Stimulated activated CD4-positive, alpha-beta T cell treated with anti-CD3 and anti-CD28 coated beads, Interleukin-12 subunit alpha, Interleukin-12 subunit beta, amount 100 ng/mL, for 24 hours (primary cell): ENCODE results near the gene NLGN1.

ENCODE experiments used
- DNase-seq, 2 experiments: peaks; one replicate each; pipeline ENCODE4 v3.0.0-alpha.2; 2020; ENCODE audit warnings: low read depth in 2 of 2

NLGN1 gene

GRCh38 chr3:173841334-173841733 is 443.8 kb downstream of the NLGN1 start:
- DNase-seq: no peak

DNA sequence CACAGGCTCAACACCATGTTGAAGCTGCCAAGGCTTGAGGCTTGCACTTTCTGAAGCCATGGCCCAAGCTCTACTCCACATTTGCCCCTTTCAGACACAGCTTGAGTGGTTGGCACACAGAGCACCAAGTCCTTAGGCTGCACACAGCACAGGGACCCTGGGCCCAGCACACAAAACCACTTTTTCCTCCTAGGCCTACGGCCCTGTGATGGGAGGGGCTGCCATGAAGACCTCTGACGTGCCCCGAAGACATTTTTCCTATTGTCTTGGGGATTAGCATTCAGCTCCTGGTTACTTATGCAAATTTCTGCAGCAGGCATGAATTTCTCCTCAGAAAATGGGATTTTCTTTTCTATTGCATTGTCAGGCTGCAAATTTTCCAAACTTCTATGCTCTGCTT is 445.5 kb downstream of the NLGN1 start:
- DNase-seq: no peak

- DNase-seq: no peak
Measured at GRCh38 chr3:173846584-173846983, 449.0 kb downstream of the NLGN1 start.

DNA sequence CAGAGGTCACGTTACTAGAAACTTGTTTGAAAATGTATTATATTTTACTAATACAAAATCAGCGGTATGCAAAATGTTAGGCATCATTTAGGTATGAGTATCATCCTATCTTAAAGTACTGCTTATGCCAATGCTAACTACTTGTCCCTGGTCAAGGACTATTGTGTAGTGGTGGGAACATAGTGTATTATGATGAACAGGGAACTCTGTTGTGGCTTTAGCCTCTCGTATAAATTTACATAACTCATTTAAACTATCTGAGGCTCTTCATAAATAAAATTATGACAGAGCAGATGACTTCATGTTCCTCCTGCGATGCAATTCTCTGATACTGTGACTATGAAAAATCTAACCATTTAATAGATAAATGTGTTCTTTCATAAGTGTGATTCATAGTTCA is 451.9 kb downstream of the NLGN1 start:
- DNase-seq: no peak

DNA sequence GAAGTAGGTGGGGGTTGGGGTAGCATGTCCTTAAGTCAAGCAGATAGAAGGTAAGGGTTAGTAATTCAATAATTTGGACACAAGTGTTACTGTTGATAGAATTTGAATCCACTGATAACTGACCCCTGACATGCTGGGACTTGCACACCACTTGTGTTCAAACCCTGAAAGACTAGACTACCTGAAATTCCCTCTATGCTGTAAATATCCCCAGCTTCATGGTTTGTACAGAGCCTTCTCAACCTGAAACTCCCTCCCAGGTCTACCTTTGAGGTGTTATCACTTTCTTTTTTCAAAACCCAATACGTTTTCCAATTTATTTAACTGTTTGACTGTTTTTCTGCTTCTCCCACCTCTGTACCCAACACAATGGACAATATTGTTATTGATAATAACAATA is 459.6 kb downstream of the NLGN1 start:
- no peak for DNase-seq

- no peak for DNase-seq
Measured at GRCh38 chr3:173862701-173863100, 465.2 kb downstream of the NLGN1 start.

DNA sequence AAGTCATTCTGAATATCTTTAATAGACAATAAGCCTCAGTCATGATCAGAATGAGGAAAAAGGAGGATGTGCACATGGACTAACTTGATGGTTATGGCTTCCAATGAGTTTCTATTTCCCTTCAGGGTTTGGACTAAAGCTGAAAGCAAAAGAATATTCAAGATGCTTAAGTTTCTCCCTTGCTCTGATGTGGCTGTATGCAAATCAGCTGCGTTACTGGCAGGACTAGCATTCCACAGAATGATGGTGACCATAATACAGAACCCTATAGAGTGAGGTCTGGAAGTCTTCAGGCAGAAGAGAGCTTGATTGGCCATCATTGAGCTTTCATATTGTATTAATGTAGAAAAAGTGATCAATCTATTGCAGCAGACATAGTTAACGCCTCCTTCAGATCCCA is 466.0 kb downstream of the NLGN1 start:
- no peak for DNase-seq

- no peak for DNase-seq
Measured at GRCh38 chr3:173865900-173866498, 468.5 kb downstream of the NLGN1 start.

DNA sequence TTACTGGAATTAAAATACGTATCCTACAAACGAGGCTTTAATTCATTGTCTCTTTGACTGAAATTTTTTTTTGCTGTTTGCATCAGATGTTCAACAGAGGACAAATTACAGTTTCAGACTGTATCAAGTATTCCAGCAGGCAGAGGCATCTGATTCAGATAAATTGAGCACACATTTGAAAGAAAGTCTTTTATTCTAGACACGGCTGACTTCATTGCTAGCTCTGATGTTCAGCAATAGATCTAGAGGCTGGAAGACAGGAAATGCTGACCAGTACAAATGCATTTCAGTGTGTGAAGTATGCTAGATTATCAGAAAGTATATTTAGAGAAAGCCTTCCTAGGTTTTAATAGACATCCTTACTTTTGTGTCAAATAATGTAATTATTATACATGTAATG is 472.2 kb downstream of the NLGN1 start:
- no peak for DNase-seq

GRCh38 chr3:173870976-173871375 is 473.4 kb downstream of the NLGN1 start:
- no peak for DNase-seq

DNA sequence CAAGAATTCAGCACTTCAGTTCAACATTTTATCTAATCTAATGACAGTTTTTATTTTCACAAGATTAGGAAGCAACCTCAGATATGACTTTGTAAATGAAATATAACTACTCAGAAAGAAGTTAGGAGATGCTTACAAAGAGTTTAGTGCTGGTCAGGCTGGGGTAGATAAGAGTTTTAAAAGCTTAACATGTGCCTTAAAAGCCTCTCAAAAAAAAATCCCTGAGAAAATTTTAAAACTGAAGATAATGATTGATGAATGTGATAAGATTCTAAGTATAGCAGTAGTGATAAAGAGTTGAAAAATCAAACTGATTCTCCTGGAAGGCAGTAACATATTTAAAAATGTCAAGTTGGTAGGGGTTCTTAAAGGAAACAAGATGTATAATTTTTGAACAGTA is 478.2 kb downstream of the NLGN1 start:
- DNase-seq: no peak

DNA sequence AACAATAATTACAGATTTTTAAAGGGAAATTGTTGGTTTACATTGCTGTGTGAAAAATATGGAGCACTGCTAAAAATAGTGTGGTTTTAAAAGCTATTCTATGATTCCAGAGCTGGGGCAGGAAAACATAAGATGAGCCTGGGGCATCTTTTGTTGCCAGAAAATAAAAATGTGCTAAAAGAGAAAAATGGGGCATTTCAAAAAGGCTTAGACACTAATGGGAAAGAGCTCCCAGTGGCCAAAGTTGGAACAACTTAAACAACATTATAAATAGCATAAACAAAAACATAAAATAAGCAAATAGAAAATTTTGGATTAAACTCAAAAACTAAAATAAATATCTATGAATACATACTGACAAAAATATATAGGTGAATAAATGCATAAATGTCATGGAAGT is 478.9 kb downstream of the NLGN1 start:
- DNase-seq: no peak

DNA sequence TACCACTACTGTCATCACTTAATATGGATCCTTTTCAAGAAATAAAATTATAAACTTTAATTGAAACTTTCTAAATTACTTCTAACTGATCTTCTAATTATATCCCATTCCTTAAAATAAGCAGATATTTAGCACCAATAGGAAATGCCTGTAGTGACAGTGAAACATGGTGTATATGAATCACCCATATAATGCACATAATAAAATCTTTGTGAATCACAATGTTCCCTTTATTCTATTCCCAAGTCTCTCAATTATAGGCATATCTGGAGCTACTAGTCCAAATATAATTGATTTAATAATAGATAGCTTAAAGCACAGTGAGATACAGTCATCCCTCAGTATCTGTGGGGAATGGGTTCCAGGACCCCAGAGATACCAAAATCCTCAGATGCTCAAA is 490.3 kb downstream of the NLGN1 start:
- no peak for DNase-seq

- DNase-seq: no peak
Measured at GRCh38 chr3:173889596-173889995, 492.1 kb downstream of the NLGN1 start.

- no peak for DNase-seq
Measured at GRCh38 chr3:173890091-173890490, 492.5 kb downstream of the NLGN1 start.

DNA sequence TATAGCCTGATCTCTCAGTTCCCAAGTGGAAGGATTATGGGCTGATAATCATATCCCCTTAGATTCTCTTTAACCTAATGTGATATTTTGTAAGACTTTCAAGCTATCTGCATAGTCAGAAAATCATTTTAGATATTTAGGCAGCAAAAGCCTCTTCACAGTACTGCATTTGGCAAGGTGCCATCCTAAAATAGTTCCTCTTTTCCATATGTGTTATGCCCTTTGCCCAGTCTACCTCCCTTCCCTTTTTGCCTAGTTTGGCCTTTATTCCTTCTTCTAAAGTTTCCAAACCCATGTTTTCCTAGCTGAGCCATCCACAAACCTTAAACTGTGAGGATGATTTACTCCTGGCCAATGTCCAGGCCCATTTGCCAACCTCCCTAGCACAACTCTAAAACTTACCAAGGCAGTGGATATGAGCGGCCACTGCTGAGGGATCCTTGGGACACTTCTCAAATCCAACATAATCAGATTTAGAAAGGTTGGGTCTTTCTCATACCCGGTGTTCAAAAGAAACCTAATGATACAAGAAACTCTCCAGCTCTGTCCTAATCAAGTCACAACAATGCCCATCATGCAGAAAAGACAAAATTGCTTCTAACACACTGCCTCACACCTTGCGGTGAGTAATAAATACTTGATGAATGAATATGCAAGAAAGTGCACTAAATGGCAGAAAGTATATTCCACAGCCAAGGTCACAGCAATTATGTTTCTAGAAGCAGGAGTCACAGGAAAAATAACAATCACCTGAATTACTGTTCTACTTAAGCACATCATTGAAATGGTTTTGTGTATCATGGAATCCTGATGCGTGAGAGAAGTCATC is 493.9 kb downstream of the NLGN1 start:
- no peak for DNase-seq

- DNase-seq: no peak
Measured at GRCh38 chr3:173892547-173892946, 495.0 kb downstream of the NLGN1 start.

DNA sequence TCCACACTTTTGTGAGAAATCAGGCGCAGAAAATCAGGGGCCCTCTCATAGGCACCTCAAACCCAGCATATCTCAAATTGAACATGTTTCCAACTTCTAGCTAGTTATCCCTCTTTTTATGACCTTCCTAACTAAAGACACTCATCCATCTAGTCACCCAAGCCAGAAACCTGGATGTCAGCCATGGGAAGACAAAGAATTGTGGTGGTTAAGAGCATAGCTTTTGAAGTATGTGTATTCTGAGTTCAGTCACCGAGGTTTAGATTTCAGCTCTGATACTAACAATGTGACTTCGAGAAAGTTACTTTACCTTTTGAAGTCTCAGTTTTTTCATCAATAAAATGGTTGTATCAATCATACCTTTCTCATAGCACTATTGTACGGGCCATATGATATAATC is 495.5 kb downstream of the NLGN1 start:
- no peak for DNase-seq

- no peak for DNase-seq
Measured at GRCh38 chr3:173893835-173894234, 496.3 kb downstream of the NLGN1 start.

GRCh38 chr3:173897631-173898030 is 500.1 kb downstream of the NLGN1 start:
- DNase-seq: no peak

- DNase-seq: no peak
Measured at GRCh38 chr3:173901649-173902048, 504.1 kb downstream of the NLGN1 start.

GRCh38 chr3:173902401-173902800 is 504.9 kb downstream of the NLGN1 start:
- DNase-seq: no peak

- DNase-seq: no peak
Measured at GRCh38 chr3:173902871-173903270, 505.3 kb downstream of the NLGN1 start.

DNA sequence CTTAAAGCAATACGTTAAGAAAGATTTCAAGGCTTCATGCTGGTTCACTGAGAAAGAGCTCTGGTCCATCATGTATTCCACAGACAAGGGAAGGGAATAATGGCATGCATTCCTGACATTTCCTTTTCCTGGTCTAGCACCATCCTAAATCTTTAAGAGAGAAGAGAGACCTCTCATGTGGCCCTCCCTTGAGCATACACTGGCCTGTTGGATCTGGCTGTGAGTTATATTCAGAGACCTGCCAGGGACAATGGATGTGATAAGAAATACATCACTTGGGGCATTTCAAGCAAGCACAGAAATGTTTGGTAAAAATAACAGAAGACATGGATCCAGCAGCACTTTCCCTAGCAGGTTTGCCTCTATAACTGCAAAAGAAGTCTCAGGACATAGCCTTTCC is 507.8 kb downstream of the NLGN1 start:
- DNase-seq: no peak
